Measurements from ENCODE around the gene ZBTB21.
"Not testable (repeated sequence)": the region's sequence is repeated elsewhere in the genome, so short reads cannot be mapped to it uniquely, and the experiment has no call there.

The ZBTB21 gene

DNA sequence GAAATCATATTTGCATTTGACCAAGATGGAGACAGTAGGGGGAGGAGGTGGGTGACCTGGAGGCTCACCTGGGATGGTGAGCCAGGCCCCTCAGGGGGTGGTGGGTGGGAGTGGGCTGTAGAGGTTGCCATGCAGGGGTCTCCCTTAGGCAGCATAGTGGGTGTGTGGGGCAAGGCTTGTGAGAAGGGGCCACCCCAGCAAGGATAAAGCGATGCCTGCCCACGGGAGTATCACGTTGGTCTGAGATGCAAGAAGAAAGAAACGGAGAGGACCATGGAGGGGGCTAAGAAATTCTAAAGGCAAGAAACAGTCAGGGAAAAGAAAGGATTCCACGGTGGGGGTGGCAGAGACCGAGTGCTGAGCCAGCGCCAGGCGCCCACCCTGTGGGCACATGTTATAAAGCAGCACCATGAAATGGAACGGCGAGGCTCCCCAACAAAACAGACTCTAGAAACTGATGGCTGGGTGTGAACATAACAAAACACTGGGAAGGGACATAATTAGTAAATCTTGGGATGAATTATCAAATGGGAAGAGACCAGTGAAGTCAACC lies 44.6 kb downstream of the ZBTB21 start:
- DNase-seq = no peak

DNA sequence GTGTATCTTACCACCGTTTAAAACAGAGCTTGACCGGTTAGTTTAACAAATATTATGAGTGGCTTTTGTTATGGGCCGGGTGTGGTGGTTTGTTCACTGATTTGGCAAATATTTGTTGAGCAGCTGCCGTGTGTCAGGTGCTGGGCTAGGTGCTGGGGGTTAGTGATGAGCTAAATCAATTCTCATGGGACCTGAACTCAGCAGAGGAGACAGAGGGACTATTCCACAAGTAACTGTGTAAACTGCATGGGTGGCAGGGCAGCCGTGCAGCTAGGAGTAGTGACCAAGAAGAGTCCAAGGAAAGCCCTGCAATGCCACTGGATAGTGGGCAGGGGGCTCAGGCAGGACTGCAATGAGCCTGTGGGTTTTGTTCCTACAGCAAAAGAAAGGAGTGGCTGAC lies 45.1 kb downstream of the ZBTB21 start:
- DNase-seq = no peak

- DNase-seq = no peak
Observed at GRCh38 chr21:41964171-41964570, 46.0 kb downstream of the ZBTB21 start.

- no peak for DNase-seq
Observed at GRCh38 chr21:41962425-41962966, 47.7 kb downstream of the ZBTB21 start.

DNA sequence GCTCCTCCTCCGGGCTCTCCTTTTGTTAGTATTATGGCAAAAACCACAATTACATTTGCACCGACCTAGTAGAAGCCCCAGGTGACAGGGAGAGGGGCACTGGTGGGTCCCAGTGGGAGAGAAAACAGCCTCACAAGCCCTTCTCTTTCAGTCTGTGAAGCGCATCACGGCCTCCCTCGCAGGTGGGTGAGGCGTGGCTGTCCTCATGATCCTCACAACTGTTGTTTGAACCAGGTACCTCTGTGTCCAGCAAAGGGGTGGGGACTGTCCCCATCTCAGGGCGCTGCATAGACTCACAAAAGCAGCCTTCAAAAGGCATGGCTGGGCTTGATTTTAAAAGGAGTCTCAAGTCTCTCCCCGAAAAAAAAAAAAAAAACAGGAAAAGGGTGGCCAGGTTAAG lies 48.4 kb downstream of the ZBTB21 start:
- no peak for DNase-seq

DNA sequence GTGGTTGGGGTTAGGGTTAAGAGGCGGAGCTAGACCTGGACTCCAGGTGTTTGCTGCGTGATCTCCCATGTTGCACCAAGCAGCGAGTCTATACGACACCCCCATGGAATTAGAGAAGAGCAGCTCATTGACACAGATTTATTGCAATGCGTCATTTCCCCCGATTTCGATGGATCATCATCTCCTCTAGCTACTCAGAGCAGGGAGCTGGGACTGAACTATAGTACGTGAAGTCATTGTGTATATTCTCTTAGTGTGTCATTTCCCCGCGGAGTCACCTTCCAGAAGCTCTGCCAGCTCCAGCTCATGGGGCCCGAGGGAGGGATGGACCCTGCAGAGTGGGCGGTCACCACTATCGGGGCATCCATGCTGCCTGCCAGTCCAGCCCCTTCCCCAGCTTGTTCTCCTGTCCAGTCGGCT lies 48.9 kb downstream of the ZBTB21 start:
- DNase-seq = no peak

- no peak for DNase-seq
Observed at GRCh38 chr21:41960386-41960785, 49.8 kb downstream of the ZBTB21 start.

- DNase-seq = not testable (repeated sequence)
Observed at GRCh38 chr21:41959697-41960096, 50.5 kb downstream of the ZBTB21 start.

GRCh38 chr21:41958886-41959563 lies 51.1 kb downstream of the ZBTB21 start:
- no peak for DNase-seq

- no peak for DNase-seq
Observed at GRCh38 chr21:41957991-41958766, 52.0 kb downstream of the ZBTB21 start.

DNA sequence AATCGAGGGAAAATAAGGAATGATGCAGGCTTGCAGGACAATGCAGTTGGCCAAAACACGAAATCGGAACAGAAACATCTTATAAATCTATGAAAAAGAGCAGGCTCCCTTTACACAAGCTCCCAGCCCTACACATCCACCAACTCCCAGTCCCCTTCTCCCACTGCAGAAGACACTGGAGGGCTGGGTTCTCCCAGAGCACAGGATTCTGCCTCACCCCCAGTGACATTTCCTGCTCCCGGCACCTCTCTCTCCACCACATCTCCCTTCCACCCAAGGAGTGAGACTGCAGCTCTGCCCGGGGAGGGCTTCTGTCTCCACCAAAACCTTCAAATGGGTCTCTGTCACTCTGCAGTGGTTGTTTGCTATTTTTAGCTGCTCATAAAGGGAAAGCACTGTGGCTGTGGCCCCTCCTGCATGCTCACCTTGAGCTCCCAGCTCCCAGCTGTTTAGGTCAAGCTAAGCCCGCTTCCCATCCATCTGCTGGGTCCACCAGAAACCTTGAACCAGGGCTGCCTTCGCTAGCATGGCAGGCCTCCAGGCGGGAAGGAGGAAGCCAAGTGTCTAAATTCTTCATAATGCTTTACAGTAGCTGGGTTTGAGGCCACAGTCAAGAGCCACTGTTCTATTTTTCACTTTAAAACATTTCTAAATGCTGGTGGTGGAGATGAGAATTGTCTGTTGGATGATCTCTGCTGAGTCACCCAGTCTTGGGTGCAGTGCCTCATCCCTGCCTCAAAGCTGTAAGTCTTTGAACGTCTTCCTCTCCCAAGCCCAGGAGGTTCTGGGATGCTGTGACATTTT lies 53.0 kb downstream of the ZBTB21 start:
- DNase-seq = no peak

- DNase-seq = no peak
Observed at GRCh38 chr21:41955516-41955915, 54.6 kb downstream of the ZBTB21 start.

GRCh38 chr21:41954654-41955499 lies 55.3 kb downstream of the ZBTB21 start:
- no peak for DNase-seq

DNA sequence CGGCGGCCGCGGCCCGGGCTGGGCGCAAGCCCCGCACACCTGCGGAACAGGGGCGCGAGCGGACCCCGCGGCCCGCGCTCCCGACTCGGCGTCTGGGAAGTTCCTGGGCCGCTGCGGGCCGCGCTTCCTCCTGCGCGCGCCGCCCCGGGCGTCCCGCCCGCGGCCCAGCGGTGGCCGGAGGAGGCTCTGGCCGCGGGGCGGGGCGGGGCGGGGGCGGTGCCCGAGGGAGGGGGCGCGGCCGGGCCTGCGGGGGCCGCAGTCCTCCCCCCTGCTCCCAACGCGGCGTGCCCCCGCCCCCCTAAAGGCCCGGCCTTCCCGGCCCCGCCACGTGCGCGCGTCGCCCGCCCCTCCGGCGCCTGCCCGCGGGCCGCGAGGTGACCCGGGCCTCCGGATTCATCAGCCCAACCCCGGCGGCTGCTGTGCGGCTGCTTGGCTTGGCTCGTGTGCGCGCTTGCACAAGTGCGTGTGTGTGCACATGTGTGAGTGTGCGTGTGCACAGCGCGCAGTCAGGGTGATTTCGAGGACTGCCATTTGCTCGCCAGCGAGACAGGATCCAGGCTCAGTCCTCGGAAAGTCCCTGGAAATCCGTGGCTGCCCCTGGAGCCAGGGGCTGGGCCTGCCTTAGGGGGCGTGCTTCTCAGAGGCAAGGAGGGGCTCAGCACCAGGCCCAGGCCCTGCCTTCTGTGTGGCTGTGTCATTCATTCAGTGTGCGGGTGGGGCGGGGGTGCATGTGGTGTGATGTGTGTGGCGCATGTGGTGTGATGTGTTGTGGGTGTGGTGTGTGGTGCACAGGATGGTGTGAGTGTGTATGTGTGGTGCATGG lies 56.1 kb downstream of the ZBTB21 start, which contains the start of gene C2CD2:
TSS of gene C2CD2 (minus strand) at position 188 of the 823 bp plus-strand sequence. CDS start 370 bp downstream, outside the sequence.
- DNase-seq = no peak

GRCh38 chr21:41953249-41953830 lies 56.8 kb downstream of the ZBTB21 start:
- no peak for DNase-seq

- no peak for DNase-seq
Observed at GRCh38 chr21:41952568-41953248, 57.5 kb downstream of the ZBTB21 start.

DNA sequence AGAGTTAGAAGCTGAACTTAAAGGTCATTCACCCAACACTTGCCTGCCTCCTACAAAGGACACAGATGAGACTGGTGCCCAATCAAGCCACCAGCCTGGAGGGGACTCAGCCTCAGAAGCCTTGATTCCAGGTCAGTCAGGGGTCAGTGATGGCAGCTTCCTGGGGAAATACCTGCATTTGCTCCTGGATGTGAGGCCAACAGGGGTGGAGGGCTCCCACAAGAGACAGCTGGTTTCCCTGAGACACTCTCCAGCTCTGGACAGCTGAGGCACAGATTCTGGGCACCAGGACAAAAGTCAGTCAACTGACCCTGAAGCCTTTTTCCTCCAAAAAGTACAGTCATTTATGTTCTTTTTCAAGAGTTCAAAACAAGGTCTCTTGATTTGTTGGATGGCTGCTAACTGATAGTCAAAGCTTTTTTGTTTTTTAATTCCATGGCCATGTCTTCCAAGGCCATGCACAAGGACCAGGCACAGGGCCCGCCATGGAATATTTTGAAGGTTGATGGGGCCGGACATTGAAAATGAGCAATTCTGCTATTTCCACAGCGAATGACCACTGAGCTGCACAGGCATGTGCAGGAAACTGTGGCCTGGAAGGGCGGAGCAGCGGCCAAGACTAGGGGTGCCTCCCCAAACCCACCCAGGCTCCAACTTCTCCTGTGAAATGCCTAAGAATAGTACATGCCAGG lies 58.1 kb downstream of the ZBTB21 start:
- no peak for DNase-seq

DNA sequence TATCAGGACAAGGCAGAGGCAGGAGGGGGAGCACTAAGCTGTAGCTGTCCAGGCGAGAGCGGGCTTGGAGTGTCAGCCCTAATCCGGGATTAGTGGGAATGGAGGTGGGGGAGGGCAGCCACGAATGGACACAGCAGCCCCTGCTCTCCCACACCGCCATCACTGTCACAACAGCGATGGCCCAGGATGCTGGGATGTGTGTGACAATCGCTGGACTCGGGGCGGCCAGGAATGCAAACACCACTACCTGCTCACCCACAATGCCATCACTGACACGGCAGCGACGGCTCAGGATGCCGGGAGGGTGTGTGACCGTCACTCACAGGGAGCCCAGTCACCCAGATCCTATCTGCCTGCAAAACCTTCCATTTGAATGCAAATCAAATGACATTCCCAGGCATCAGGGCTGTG lies 59.2 kb downstream of the ZBTB21 start:
- DNase-seq = no peak

- DNase-seq = not testable (repeated sequence)
Observed at GRCh38 chr21:41949631-41950030, 60.5 kb downstream of the ZBTB21 start.
